ENCODE measurements around the gene CA7. TPM values are rescaled to one million over a fixed set of nuclear protein-coding genes. Genes with fewer than 3 reads are reported as not detected.
A peak's percentile ranks its signal among the peaks of the same experiment; 100 is the strongest.

CA7 gene
- total RNA-seq, 3 donors from 2014 or later: 59.3 to 253 (median 131) TPM

DNA sequence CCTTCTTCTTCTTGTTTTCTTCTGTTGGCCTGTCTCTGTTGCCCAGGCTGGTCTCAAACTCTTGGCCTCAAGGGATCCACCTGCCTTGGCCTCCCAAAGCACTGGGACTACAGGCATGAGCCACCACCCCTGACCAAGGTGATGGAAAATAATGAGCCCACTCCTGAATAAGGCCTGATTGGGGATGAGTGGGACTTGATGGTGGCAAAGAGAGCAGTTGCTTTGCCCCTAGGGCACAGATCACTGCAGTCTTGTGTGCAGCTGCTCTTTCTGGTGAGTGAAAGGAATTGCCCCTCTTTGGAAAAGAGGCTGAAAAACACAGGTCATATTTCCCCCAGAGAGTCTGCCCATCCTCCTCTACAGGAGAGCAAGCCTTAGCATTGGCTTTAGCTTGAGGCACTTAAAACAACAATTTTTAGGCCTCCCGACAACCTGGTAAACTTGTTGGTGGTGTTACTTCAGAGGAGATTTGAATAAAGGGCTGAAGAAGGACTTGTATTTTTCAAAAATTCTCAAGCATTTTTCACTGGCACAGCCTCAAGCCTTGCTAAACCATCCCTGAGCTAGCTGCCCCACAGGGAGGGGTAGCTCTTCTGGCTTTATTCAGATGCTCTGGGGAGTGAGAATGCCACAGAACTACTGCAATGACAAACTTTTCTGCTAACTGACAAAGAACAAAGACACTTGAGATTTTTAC is 30.0 kb downstream of the CA7 start:
- Histone ChIP-seq H3K36me3 (ENCODE audit: low read depth) (no peaks in the 10 kb centered on the region), H3K4me1 (ENCODE audit: low read depth) (peaks cover 8% of the 10 kb centered on the region), H3K9me3 (no peaks in the 10 kb centered on the region), H3K4me3 (no peak overlapping the region)
- no peak for ATAC-seq
- intact Hi-C loops (cut with DNase I, micrococcal nuclease): no loop called here
- TF ChIP-seq, protein P1, sequence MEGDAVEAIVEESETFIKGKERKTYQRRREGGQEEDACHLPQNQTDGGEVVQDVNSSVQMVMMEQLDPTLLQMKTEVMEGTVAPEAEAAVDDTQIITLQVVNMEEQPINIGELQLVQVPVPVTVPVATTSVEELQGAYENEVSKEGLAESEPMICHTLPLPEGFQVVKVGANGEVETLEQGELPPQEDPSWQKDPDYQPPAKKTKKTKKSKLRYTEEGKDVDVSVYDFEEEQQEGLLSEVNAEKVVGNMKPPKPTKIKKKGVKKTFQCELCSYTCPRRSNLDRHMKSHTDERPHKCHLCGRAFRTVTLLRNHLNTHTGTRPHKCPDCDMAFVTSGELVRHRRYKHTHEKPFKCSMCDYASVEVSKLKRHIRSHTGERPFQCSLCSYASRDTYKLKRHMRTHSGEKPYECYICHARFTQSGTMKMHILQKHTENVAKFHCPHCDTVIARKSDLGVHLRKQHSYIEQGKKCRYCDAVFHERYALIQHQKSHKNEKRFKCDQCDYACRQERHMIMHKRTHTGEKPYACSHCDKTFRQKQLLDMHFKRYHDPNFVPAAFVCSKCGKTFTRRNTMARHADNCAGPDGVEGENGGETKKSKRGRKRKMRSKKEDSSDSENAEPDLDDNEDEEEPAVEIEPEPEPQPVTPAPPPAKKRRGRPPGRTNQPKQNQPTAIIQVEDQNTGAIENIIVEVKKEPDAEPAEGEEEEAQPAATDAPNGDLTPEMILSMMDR (IDR thresholded peaks at IDR 0.05): no peak
- no peak for DNase-seq

DNA sequence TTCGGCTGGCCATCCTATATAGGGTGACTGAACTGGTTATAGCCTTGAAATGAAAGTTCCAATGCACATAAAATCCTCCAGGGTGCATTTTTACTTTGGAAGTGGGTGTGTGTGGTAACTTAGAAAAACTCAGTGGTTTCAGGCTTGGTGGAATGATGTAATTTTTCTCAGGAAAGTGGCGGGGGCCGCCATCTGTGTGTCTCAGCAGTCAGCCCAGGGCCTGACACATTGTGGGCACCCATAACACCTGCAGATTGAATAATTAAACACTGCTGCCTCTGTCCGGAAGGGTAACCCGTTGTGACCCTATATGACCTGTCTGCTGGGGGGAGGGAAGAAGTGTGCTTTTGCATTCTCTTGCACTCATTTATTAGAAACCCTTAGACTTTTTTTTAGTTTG is 33.9 kb downstream of the CA7 start:
- Histone ChIP-seq H3K4me1 (ENCODE audit: low read depth) (peaks cover 14% of the 10 kb centered on the region), H3K9me3 (no peaks in the 10 kb centered on the region), H3K4me3 (no peak overlapping the region), H3K36me3 (ENCODE audit: low read depth) (no peaks in the 10 kb centered on the region)
- no peak for ATAC-seq
- no peak for DNase-seq
- intact Hi-C loops (cut with DNase I, micrococcal nuclease): no loop called here
- TF ChIP-seq, protein P1 (IDR thresholded peaks at IDR 0.05): no peak

DNA sequence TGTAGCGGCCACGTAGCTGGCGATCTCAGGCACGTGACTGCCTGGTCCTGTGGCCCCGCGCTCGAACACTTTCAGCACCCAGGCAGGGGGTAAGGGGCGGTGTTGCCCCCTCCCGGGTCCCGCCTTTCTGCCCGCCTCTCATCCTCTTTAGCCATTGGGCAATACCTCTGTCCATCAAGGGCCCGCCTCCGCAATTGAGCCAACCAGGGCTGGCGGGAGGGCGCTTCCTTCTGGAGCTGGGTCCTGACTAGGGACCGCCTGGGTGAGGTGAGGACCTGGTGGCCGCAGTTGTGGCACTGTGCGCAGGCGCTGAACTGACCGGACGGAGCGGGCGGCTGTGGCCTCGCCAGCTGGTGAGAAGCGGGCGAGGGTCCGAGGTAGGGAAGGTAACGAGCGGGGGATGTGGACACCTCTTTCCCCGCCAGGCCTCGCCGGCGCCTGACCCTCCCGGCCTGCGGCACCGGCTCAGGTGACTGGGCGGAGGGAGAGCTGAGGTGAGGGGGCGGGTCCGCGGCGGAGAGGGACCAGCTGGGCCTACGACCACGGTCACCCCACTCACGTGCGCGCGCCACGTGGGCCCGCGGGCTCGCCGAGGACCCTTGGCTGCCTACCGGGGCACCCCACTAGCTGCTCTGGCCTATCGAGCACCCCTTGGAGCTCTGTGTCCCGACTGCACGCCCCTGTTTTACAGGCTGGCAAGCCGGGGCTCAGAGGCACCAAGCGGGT is 36.2 kb downstream of the CA7 start, which contains the start of gene PDP2:
Gene PDP2, plus strand, starts transcription at position 228 of the 726 bp plus-strand sequence. CDS start 3,770 bp downstream, outside the sequence.
- Histone ChIP-seq H3K4me1 (ENCODE audit: low read depth) (peaks cover 14% of the 10 kb centered on the region), H3K4me3 (peak within 1 kb of the TSS; percentile 52), H3K36me3 (ENCODE audit: low read depth) (no peaks in the 10 kb centered on the region), H3K9me3 (no peaks in the 10 kb centered on the region)
- DNase-seq (peak; percentile 94 to 97 (median 96)), ATAC-seq (peak; percentile 97)
- TF ChIP-seq, protein P1 (IDR thresholded peaks at IDR 0.05): no peak
- intact Hi-C loops (cut with DNase I, micrococcal nuclease): no loop called here

DNA sequence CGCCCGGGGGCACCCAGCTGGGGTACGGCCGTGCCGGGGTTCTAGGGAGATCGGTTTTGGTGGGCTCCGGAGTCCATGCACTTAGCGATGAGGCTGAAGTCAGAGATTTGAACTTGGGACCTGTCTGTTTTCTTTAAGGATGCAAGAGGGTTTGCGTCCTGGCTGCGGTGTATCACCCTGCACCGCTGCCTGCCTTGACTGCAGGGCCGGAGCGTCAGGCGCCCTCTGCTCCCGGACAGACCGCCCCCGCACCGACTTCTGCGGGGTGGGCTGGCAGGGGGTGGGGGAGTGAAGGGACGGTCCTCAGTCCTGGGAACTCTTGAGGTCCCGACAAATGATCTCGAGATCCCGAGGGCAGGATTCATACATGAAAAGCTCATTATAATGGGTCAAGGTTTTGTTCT is 36.8 kb downstream of the CA7 start:
- Histone ChIP-seq H3K4me3 (peak overlapping the region; percentile 52), H3K36me3 (ENCODE audit: low read depth) (no peaks in the 10 kb centered on the region), H3K4me1 (ENCODE audit: low read depth) (peaks cover 14% of the 10 kb centered on the region), H3K9me3 (no peaks in the 10 kb centered on the region)
- DNase-seq (no peak), ATAC-seq (peak; percentile 46)
- TF ChIP-seq, protein P1 (IDR thresholded peaks at IDR 0.05): no peak
- intact Hi-C loops (cut with DNase I, micrococcal nuclease): no loop called here

- no peak overlapping the region for H3K4me3 ChIP-seq
- ATAC-seq: no peak
- H3K9me3 ChIP-seq: no peaks in the 10 kb centered on the region
- H3K4me1 ChIP-seq (ENCODE audit: low read depth): peaks cover 14% of the 10 kb centered on the region
- no peak for DNase-seq
- no peaks in the 10 kb centered on the region for H3K36me3 ChIP-seq (ENCODE audit: low read depth)
- TF ChIP-seq, protein P1 (IDR thresholded peaks at IDR 0.05): no peak
- intact Hi-C loops (cut with DNase I, micrococcal nuclease): no loop called here
These were observed 37.3 kb downstream of the CA7 start for GRCh38 chr16:66881560-66881959.

Data from mucosa of descending colon (tissue), 3 donors.